ENCODE data around the gene SIRT5.

- TF ChIP-seq POLR2A (IDR thresholded peaks at IDR 0.05): no peak
- TF ChIP-seq CTCF (IDR thresholded peaks at IDR 0.05): no peak
- TF ChIP-seq POLR2AphosphoS5 (IDR thresholded peaks at IDR 0.05): no peak
- no peak for TF ChIP-seq EP300 (IDR thresholded peaks at IDR 0.05)
These were observed 15.2 kb upstream of the SIRT5 start for GRCh38 chr6:13559251-13559650.

Measured in gastroesophageal sphincter (tissue), 3 donors.